NT2/D1 (cell line): Measurements from ENCODE around the gene GGTA1.

Source experiments
- YY1 ChIP-seq: IDR thresholded peaks from 2 replicates; pipeline ENCODE4 v1.6.1; 2011; ENCODE audit not compliant: insufficient read length, insufficient read depth
- ZNF274 ChIP-seq: IDR thresholded peaks from 2 replicates; pipeline ENCODE4 v1.6.1; 2011; ENCODE audit warnings: mild to moderate bottlenecking, low read depth, low read length

- TF ChIP-seq YY1 = no peak
- TF ChIP-seq ZNF274 = no peak
Measured at GRCh38 chr9:121439711-121440664, 59.7 kb downstream of the GGTA1 start.
